ENCODE measurements around the gene TOR1AIP2. TPM values are rescaled to one million over a fixed set of nuclear protein-coding genes. Genes with fewer than 3 reads are reported as not detected.

Gene TOR1AIP2
- total and polyA plus RNA-seq, 2 of the 8 experiments (the other 6 are each of a cell fraction or from before 2014, with no cell fraction given): 12.1 to 75.2 TPM

DNA sequence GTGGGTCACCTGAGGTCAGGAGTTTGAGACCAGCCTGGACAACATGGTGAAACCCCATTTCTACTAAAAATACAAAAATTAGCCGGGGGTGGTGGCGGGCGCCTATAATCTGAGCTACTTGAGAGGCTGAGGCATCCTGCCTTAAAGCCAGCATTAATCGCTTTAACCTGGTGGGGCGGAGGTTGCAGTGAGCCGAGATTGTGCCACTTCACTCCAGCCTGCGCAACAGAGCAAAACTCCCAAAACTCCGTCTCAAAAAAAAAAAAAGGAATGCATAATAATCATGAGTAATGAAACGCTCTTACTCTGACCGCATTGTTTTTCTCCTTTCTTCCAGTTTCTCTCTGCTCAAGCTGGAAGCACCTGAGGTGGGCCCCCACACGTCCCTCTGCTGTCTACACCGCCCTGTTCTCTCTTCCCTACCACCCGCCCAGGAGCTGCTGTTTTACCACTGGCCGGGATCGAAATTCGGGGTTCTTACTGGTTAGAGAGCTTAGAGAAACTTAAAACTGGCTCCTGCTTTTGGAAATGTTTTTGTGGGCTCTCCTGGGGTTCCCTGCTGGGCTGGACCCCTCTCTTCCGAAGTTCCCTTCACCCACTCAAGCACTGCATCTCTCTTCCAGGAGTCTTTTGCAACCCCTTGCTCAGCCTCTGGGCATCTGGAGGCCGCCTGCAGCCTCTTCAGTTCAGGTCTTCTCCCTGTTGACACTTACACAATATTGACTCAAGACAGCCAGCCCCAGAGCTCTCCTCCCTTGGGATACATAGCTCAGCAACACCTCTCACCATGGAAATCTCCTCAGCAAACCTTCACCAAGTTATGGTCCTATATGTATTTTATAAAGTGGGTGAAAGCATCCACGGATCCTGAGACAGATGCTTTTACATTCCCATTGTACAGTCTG, 72.1 kb downstream of the TOR1AIP2 start:
- no peaks in the 10 kb centered on the region for H3K79me1 ChIP-seq (ENCODE audit: low read depth, low read length)
- no peaks in the 10 kb centered on the region for H3K79me2 ChIP-seq (ENCODE audit: control insufficient read depth in 1 of 2, insufficient read depth in 2 of 2, low read length in 2 of 2)
- no peak overlapping the region for H3K56ac ChIP-seq (replicated peaks; ENCODE audit: insufficient read length, low read depth, low read length)
- no peaks in the 10 kb centered on the region; a peak in 1 of 7 replicates for H3K27me3 ChIP-seq (replicated peaks in 1 of 4; ENCODE audit: control insufficient read depth in 3 of 4, extremely low read depth in 1 of 4, insufficient read depth in 3 of 4, low read length in 3 of 4)
- H2BK15ac ChIP-seq (ENCODE audit: low read length): no peak overlapping the region
- POLR2A ChIA-PET (ENCODE audit: partially characterized antibody): interaction anchor here (1.0 kb wide), 1 partner anchor 18 kb away, joined by 3 read pairs; no protein-coding TSS in a partner anchor
- no peak overlapping the region for H2BK120ac ChIP-seq (replicated peaks; ENCODE audit: low read depth, low read length)
- H4K5ac ChIP-seq (ENCODE audit: insufficient read length, low read depth, low read length): no peak overlapping the region
- no peak for FAIRE-seq
- no peak overlapping the region for H3K23ac ChIP-seq (ENCODE audit: insufficient read length)
- H3K23me2 ChIP-seq (ENCODE audit: low read depth, low read length): no peaks in the 10 kb centered on the region
- no peak overlapping the region for H3K9ac ChIP-seq (replicated peaks in 1 of 4; ENCODE audit: extremely low read depth in 1 of 4, low read depth in 3 of 4, low read length in 3 of 4)
- WGBS, 2 experiments (ENCODE audit: extremely low coverage in 1 of 2, insufficient coverage in 1 of 2, insufficient read length in 1 of 2, insufficient replicate concordance in 2 of 2, low coverage in 1 of 2, low lambda C conversion rate in 2 of 2, missing lambda C conversion rate in 1 of 2): 83% methylated on average over 19 of the region's 19 CpGs; no CpG with 5 or more reads in 1 of the 2 experiments
- H2BK12ac ChIP-seq (ENCODE audit: low read depth, low read length): no peak overlapping the region
- H3K18ac ChIP-seq (ENCODE audit: extremely low read depth, low read length): no peak overlapping the region
- no peak overlapping the region for H4K91ac ChIP-seq (replicated peaks; ENCODE audit: insufficient read length, low read length)
- H3K4me1 ChIP-seq (replicated peaks in 1 of 4; ENCODE audit: control insufficient read depth in 3 of 4, insufficient read depth in 4 of 4, low read length in 3 of 4): no peaks in the 10 kb centered on the region; a peak in 2 of 7 replicates
- no peak overlapping the region for H3K4ac ChIP-seq (replicated peaks; ENCODE audit: insufficient read length, low read depth, low read length)
- H2AFZ ChIP-seq (ENCODE audit: low read length): no peak overlapping the region
- no peak overlapping the region for H3K4me3 ChIP-seq (ENCODE audit: extremely low read depth in 1 of 4, insufficient read depth in 2 of 4, low read depth in 3 of 4, low read length in 4 of 4)
- CTCF ChIA-PET (ENCODE audit: partially characterized antibody): interaction anchor here (0.6 to 16.2 kb wide), 6 partner anchors 6 to 98 kb away, joined by 3 to 595 read pairs (median 42); no protein-coding TSS in a partner anchor
- no peak overlapping the region for H4K8ac ChIP-seq (ENCODE audit: extremely low read depth, insufficient read depth, low read length)
- H3K14ac ChIP-seq (ENCODE audit: insufficient read length): no peak overlapping the region
- H2BK5ac ChIP-seq (ENCODE audit: low read depth, low read length): no peak overlapping the region
- no peak for DNase-seq (ENCODE audit: low read depth in 1 of 2, low spot score in 2 of 2)
- H4K20me1 ChIP-seq (replicated peaks in 1 of 2; ENCODE audit: control insufficient read depth in 1 of 2, insufficient read depth in 2 of 2, low read length in 2 of 2): no peaks in the 10 kb centered on the region
- no peak overlapping the region for H2AK5ac ChIP-seq (ENCODE audit: low read depth, low read length)
- H3K9me3 ChIP-seq (ENCODE audit: insufficient read depth in 2 of 2, low read depth in 1 of 2, low read length in 1 of 2): no peaks in the 10 kb centered on the region
- no peak overlapping the region for H2BK20ac ChIP-seq (ENCODE audit: low read length)
- no peak overlapping the region for H3K4me2 ChIP-seq (ENCODE audit: insufficient read depth in 1 of 2, low read depth in 2 of 2, low read length in 2 of 2)
- no peak overlapping the region for H3K27ac ChIP-seq (ENCODE audit: low read depth, low read length)
- H3K36me3 ChIP-seq (ENCODE audit: control insufficient read depth in 2 of 4, insufficient read depth in 4 of 4, low read length in 3 of 4): no peaks in the 10 kb centered on the region
- TF ChIP-seq SP2 (IDR thresholded peaks at IDR 0.05; ENCODE audit: low read length) (no peak), SP1 (IDR thresholded peaks at IDR 0.05; ENCODE audit: low read depth, low read length) (no peak), CHD2 (IDR thresholded peaks at IDR 0.05; ENCODE audit: low read length) (no peak), RBBP5 (IDR thresholded peaks at IDR 0.05; ENCODE audit: borderline replicate concordance, low read depth, low read length) (no peak), BACH1 (IDR thresholded peaks at IDR 0.05; ENCODE audit: low read length) (no peak), SIRT6 (IDR thresholded peaks at IDR 0.05; ENCODE audit: low read length) (no peak)

All from H1 (cell line).